GM23338 (cell line): ENCODE results near the gene BTBD16.

ENCODE experiments used
- CREB1 ChIP-seq: fragments of 250-450 bp; sonication (Bioruptor Pico); IDR thresholded peaks from 2 replicates; pipeline ENCODE4 v1.5.0; 2020; ENCODE audit warnings: low read depth, mild to moderate bottlenecking, moderate library complexity
- CTCF ChIP-seq, 2 experiments: fragments of 200-600 bp in 1 of 2; sonication (generic) in 1 of 2; conservative IDR thresholded peaks; 2 replicates each; pipeline versions ENCODE4 v1.5.1 to v1.6.1; 2016 to 2017; ENCODE audit warnings: antibody characterized with exemption in 2 of 2, low read depth in 2 of 2, mild to moderate bottlenecking in 2 of 2, moderate library complexity in 1 of 2
- EZH2 ChIP-seq: fragments of 200-600 bp; sonication (generic); IDR thresholded peaks from one replicate; pipeline ENCODE4 v1.8.0; 2017; ENCODE audit warnings: antibody characterized with exemption, mild to moderate bottlenecking, low read depth; ENCODE audit not compliant: unreplicated experiment
- JUNB ChIP-seq: IDR thresholded peaks from one replicate; pipeline ENCODE4 v1.6.1; 2016; ENCODE audit warnings: antibody characterized with exemption; ENCODE audit not compliant: unreplicated experiment
- POLR2AphosphoS5 ChIP-seq: IDR thresholded peaks from 2 replicates; pipeline ENCODE4 v1.6.1; 2016; ENCODE audit warnings: antibody characterized with exemption, low read depth

GRCh38 chr10:122363722-122364463 is 92.8 kb downstream of the BTBD16 start:
- no peak for TF ChIP-seq CTCF (conservative IDR thresholded peaks at IDR 0.05; ENCODE audit: low read depth in 2 of 2)
- TF ChIP-seq POLR2AphosphoS5 = no peak
- no peak for TF ChIP-seq JUNB
- no peak for TF ChIP-seq EZH2
- TF ChIP-seq CREB1 (CRISPR knock-in tag) = no peak
